Calu3 (cell line): ENCODE measurements around the gene MLXIPL. TPM values are rescaled to one million over a fixed set of nuclear protein-coding genes. Genes with fewer than 3 reads are reported as not detected.
"Not testable (repeated sequence)": the region's sequence is repeated elsewhere in the genome, so short reads cannot be mapped to it uniquely, and the experiment has no call there.

Source experiments
- BruUV-seq: library from RNA; stranded (reverse); fragments of 400-500 nt; replicated peaks from 2 replicates; lab custom pipeline; 2021; lab: Mats Ljungman, UMichigan
- CTCF ChIA-PET: fragments of 300-600 bp; sonication (Branson Sonifier 250); formaldehyde crosslinking; loops from one replicate; lab custom pipeline; 2022; ENCODE audit warnings: antibody characterized with exemption; lab: Charles Lee
- DNase-seq: peaks from one replicate; pipeline ENCODE4 v3.0.0; 2022
- H3K27ac Mint-ChIP-seq: one replicate; pipeline ENCODE4 v1.8.0; 2022; ENCODE audit warnings: mixed read lengths; ENCODE audit not compliant: unreplicated experiment
- H3K27me3 Mint-ChIP-seq: one replicate; pipeline ENCODE4 v1.8.0; 2022; ENCODE audit warnings: mixed read lengths; ENCODE audit not compliant: unreplicated experiment
- H3K36me3 Mint-ChIP-seq: one replicate; pipeline ENCODE4 v1.8.0; 2022; ENCODE audit warnings: mild to moderate bottlenecking, moderate library complexity, mixed read lengths; ENCODE audit not compliant: insufficient read depth, unreplicated experiment
- H3K4me1 Mint-ChIP-seq: one replicate; pipeline ENCODE4 v1.8.0; 2022; ENCODE audit warnings: mild to moderate bottlenecking, low read depth, mixed read lengths; ENCODE audit not compliant: unreplicated experiment
- H3K4me3 Mint-ChIP-seq: one replicate; pipeline ENCODE4 v1.8.0; 2022; ENCODE audit warnings: mild to moderate bottlenecking, low read depth, moderate library complexity, mixed read lengths; ENCODE audit not compliant: unreplicated experiment
- H3K9me3 Mint-ChIP-seq: one replicate; pipeline ENCODE4 v1.8.0; 2022; ENCODE audit warnings: low read depth, mixed read lengths; ENCODE audit not compliant: unreplicated experiment
- CTCF ChIP-seq: fragments of 200-600 bp; IDR thresholded peaks from one replicate; pipeline ENCODE4 v1.8.0; 2022; ENCODE audit warnings: antibody characterized with exemption; ENCODE audit not compliant: unreplicated experiment
- intact Hi-C: fragments of 100-400 bp; cut with micrococcal nuclease; formaldehyde crosslinking; loops from one replicate; pipeline ENCODE4 v1.10.0; 2022; ENCODE audit not compliant: unreplicated experiment
- total RNA-seq: library from RNA; stranded (reverse); gene quantifications from 2 replicates; pipeline ENCODE4 v1.2.3, GENCODE V29; 2022

MLXIPL gene
- total RNA-seq, 1 experiment from 2014 or later, result 1.1 TPM

- CTCF ChIA-PET, result interaction anchor here (0.6 to 1.3 kb wide), 2 partner anchors 61 to 221 kb away, joined by 3 read pairs; no protein-coding TSS in a partner anchor
- H3K27me3 Mint-ChIP-seq, result no peaks in the 10 kb centered on the region
- H3K27ac Mint-ChIP-seq, result no peak within 1 kb of the TSS
- peak within 1 kb of the TSS; percentile 67 for H3K4me3 Mint-ChIP-seq
- H3K36me3 Mint-ChIP-seq, result peaks cover 26% of the 10 kb centered on the region
- TF ChIP-seq CTCF, result peak; percentile 67
- H3K4me1 Mint-ChIP-seq, result peaks cover 22% of the 10 kb centered on the region
- peaks cover 3% of the 10 kb centered on the region for H3K9me3 Mint-ChIP-seq
- peak; percentile 92 for DNase-seq
- BruUV-seq, result no TSS peak
- intact Hi-C loops, result no loop called here
These were observed 43.2 kb upstream of the MLXIPL start, which contains the start of gene VPS37D for GRCh38 chr7:73667344-73668102. Gene VPS37D (plus strand): TSS chr7:73667831. CDS start chr7:73667959, 128 bp downstream.

- CTCF ChIA-PET, result no interaction called here
These were observed 38.7 kb upstream of the MLXIPL start for GRCh38 chr7:73663033-73663432.

GRCh38 chr7:73660594-73660993 is 36.3 kb upstream of the MLXIPL start:
- H3K36me3 Mint-ChIP-seq, H3K4me3 Mint-ChIP-seq, H3K27ac Mint-ChIP-seq, BruUV-seq, CTCF ChIA-PET, H3K9me3 Mint-ChIP-seq, intact Hi-C loops, DNase-seq: not testable (repeated sequence)
- H3K4me1 Mint-ChIP-seq, result peaks cover 13% of the 10 kb centered on the region
- H3K27me3 Mint-ChIP-seq, result peaks cover 15% of the 10 kb centered on the region

More at GRCh38 chr7:73663033-73663432, 38.7 kb upstream of the MLXIPL start:
- TF ChIP-seq CTCF, result no peak
- intact Hi-C loops, result no loop called here
- Mint-ChIP-seq H3K27ac (no peak overlapping the region), H3K4me3 (no peak overlapping the region), H3K9me3 (peaks cover 3% of the 10 kb centered on the region), H3K4me1 (peaks cover 16% of the 10 kb centered on the region), H3K27me3 (peaks cover 15% of the 10 kb centered on the region), H3K36me3 (peaks cover 16% of the 10 kb centered on the region)
- DNase-seq, result no peak
- BruUV-seq, result no TSS peak

GRCh38 chr7:73659983-73660382 is 35.7 kb upstream of the MLXIPL start:
- no peak for DNase-seq
- no TSS peak for BruUV-seq
- CTCF ChIA-PET, result no interaction called here

GRCh38 chr7:73655309-73655708 is 31.0 kb upstream of the MLXIPL start:
- intact Hi-C loops, CTCF ChIA-PET, BruUV-seq, H3K36me3 Mint-ChIP-seq, H3K4me3 Mint-ChIP-seq, H3K4me1 Mint-ChIP-seq, H3K27ac Mint-ChIP-seq, DNase-seq, H3K9me3 Mint-ChIP-seq: not testable (repeated sequence)
- peaks cover 11% of the 10 kb centered on the region for H3K27me3 Mint-ChIP-seq

More at GRCh38 chr7:73659983-73660382, 35.7 kb upstream of the MLXIPL start:
- Mint-ChIP-seq H3K4me3 (no peak overlapping the region), H3K27me3 (peaks cover 15% of the 10 kb centered on the region), H3K27ac (no peak overlapping the region), H3K36me3 (peaks cover 6% of the 10 kb centered on the region), H3K4me1 (peaks cover 8% of the 10 kb centered on the region), H3K9me3 (peaks cover 3% of the 10 kb centered on the region)
- no peak for TF ChIP-seq CTCF
- intact Hi-C loops, result no loop called here
